Germinal center (tissue), 1 donor: Measurements from ENCODE around the gene PEX1.
"Not testable (repeated sequence)": the region's sequence is repeated elsewhere in the genome, so short reads cannot be mapped to it uniquely, and the experiment has no call there.

Source experiments
- DNase-seq: peaks from one replicate; pipeline ENCODE4 v3.0.0; 2012; ENCODE audit warnings: mixed read lengths, low spot score

Gene PEX1

DNA sequence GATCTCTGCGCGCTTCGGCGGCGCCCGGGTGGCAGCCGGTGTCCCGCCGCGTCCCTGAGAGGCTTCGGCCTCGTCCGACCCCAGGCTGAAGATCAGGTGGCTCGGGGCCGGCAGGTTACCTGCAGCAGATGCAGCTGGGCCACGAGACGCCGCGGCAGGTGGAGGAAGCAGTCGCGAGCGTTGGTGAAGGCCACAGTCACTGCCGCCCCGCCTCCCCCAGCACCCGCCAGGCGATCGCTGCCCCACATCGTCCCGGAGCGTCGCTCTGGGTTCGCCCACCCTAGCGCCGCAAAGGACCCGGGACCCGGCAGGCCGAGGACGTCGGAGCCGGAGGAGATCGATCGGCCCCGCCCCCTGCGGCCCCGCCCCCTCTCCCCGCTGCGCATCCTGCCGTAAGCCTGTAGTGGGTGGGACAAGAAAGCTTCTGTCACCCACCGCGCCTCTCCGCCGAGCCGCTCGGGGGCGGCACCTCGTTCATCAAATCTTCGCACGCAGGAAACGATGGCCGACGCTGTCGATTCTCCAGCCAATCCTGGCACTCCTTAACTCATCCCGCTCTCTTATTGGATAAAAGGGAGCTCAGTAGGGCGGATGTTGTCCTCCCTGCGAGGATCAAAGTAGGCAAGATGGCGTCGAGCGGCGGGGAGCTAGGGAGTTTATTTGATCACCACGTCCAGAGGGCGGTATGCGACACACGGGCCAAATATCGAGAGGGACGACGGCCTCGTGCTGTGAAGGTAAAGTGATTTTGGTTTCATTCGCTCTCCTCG lies at the start of gene PEX1, which contains the start of gene RBM48:
PEX1 (minus strand) TSS at position 333 of the 770 bp plus-strand sequence; CDS start at position 248, 85 bp downstream.
RBM48 (plus strand) TSS at position 608 of the 770 bp plus-strand sequence; CDS start at position 627, 19 bp downstream.
- DNase-seq: peak; percentile 96

DNA sequence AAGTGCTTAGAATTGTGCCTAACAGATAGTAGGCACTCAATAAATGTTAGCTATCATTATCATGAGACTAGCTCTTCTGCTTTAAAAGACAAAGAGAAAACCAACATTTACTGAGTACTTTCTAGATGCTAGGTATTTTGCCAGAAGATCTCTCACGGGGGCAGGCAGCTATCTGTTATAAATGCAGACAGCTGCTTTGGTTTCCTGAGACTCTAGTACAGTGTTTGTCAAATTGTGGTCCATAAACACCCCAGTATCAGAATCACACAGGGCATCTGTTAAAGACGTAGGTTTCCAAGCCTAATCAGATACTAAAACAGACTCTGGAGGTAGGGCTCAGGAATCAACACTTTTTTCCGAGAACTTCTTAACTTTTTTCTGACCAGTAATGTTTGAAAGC lies 48.0 kb upstream of the PEX1 start:
- DNase-seq: no peak

DNA sequence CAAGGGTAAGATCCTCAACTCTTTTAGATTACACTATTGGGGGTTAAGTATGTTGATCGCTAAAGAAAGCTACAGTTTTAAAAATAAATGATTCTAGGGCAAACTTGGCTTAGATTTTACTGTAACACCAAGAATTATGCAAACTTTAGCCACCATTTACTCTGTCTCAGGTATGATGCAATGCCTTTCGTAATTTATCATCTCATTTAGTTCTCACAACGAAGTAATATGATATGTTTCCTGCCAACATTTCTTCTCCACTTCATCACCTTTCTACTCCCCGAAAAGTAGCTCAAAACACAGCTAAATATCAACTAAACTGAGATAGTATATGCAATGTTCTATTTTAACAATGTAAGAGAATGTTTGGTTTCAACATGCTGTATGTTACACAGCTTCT lies 40.8 kb upstream of the PEX1 start:
- DNase-seq: no peak

DNA sequence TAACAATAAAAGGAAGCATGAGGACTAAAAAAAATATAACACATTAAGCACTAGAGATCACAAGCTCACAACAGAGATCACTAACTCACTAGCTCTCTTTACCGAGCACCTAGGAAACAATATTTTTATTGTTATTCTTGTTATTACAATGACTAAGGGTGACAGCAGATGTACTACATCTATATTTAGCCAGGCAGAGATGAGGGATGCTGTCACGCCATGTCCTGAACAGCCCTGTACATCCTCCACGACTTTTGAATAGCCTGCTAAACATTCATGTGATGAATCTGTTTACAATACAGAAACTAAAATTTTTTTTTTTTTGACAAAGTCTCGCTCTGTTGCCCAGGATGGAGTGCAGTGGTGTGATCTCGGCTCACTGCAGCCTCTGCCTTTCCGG lies 39.1 kb upstream of the PEX1 start:
- DNase-seq: no peak

DNA sequence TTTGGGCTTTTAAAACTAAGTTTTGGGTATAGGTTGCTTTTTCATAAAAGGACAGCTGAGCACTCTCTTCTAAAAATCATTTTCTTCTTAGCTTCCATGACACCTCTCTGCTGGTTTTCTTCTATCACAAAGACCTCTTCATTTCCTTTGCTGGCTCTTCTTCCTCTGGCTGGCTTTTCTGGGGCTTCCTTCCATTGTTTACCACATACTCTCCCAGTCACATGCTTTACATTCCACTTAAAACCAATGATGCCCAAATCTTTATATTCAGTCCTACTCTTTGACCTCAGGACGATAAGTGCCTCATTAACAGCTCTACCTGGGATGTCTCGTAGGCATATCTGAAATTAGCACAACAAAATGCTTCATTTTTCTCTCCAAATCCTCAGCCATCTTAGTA lies 35.0 kb upstream of the PEX1 start:
- DNase-seq: no peak

DNA sequence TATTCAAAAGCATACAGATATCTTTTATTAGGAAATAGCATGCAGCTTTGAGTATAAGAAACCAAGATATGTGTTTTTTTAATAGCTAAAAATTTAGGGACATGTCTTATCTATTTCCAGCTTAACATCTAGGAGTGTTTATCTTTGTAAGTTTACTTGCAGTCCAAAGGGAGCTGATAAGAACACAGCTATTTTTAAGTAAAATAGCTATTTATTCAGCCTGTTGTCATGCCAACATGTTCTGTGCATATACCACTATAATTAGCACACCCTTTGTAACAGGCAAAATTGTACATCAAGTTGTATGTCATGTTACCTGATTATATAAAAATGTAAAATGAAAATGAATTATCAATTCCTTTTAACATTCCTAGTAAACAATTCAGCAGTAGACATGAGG lies 32.3 kb upstream of the PEX1 start:
- DNase-seq: no peak

DNA sequence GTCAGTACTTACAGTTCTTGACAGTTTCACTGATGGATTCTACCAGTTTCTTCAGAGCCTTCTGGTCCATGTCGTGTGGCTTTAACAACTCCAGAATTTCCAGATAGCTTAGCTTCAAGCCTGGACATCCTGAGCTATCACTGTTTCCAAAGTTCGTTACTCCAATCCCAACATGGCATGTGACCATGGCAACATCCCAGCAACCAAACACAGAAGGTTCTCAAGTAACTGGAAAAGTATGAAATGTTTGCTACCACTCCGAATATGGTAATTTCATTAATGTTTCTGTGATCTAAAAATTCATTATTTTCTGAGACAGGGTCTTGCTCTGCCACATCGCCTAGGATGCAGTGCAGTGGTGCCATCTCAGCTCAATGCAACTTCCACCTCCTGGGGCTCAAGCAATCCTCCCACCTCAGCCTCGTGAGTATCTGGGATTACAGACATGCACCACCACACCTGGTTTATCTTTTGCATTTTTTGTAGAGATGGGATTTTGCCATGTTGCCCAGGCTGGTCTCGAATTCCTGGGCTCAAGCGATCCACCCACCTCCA lies 29.6 kb upstream of the PEX1 start:
- DNase-seq: no peak

DNA sequence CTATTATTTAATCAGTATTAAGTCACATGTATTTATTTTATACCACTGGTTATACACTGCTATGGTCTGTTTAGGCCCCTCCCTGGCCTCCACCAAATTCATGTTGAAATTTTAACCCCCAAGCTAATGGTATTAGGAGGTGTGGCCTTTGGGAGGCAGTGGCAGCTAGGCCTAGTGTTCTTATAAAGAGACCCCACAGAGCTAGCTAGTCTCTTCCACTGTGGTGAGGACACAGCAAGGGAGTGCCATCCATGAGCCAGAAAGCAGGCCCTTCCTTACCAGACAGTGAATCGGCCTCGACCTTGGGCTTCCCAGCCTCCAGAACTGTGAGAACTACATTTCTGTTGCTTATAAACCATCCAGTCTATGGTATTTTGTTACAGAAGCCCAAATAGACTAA lies 28.9 kb upstream of the PEX1 start:
- DNase-seq: no peak

DNA sequence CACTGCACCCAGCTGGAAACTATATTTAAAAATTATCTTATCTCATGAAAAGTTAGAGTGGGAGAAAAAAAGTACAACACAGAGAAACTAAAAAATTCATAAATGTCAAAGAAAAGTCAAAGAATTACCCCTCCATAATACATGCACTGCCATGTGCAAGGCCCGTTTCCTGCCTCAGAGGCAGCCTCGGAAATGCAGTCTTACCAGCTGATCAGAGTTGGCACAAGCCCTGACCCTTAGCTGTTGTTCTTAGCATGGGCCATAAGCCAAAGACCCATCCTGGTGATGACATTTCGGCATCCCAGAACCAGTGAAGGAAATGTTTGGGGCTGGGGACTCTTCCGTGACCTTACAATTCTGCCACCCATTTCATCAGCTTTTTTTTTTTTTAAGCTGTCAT lies 21.9 kb upstream of the PEX1 start:
- no peak for DNase-seq

DNA sequence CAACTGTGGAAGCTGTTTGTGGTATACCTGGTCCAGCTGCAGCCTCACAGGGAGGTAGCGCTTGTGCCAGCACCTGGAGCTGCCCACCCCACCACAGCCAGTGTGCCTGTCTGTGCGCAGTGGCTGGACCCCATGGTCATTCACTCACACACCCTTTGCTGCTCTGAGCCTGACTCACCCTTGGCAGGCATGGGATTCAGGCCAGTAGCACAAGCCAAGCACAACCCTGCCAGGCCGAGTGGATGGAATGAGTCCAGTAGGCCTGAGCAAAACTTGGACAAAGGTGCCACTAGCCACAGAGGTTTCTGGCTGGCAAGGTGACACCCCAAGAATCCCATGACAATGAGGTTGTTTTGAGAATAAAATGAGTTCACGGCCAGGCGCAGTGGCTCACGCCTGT lies 19.3 kb upstream of the PEX1 start:
- DNase-seq: no peak

DNA sequence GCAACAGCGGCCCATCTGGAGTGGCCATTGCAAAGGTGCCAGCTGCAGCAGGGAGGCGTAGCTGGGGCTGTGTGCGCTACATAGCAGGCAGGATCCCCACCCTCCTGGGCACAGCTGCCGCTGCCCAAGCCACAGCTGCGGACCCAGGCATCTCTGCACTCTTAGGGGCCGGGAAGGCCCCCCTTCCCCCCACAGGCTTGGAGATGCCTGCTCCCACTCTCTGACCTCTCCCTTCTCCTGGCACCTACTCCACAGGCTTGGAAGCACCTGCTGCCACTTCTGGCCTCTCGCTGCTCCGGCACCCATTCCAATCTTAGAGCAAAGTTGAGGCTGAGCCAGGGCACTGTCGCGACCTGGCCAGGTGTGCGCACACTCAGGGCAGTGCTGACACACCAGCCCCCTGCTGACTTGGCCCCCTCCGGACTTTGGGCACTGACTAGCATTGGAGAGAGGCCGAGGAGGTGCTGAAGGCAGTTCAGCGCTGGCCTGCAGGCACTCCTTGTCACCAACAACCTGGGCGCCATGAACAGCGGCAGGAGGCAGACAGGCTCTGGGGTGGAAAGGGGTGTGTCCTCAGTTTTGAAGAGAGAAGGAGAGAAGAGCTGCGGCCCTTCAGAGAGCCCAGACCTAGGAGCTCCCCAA lies 18.7 kb upstream of the PEX1 start:
- DNase-seq: no peak

DNA sequence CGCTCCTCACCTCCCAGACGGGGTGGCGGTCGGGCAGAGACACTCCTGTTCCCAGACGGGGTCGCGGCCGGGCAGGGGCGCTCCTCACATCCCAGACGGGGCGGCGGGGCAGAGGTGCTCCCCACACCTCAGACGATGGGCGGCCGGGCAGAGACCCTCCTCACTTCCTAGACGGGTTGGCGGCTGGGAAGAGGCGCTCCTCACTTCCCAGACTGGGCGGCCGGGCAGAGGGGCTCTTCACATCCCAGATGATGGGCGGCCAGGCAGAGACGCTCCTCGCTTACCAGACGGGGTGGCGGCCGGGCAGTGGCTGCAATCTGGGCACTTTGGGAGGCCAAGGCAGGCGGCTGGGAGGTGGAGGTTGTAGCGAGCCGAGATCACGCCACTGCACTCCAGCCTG lies 16.8 kb upstream of the PEX1 start:
- not testable (repeated sequence) for DNase-seq

DNA sequence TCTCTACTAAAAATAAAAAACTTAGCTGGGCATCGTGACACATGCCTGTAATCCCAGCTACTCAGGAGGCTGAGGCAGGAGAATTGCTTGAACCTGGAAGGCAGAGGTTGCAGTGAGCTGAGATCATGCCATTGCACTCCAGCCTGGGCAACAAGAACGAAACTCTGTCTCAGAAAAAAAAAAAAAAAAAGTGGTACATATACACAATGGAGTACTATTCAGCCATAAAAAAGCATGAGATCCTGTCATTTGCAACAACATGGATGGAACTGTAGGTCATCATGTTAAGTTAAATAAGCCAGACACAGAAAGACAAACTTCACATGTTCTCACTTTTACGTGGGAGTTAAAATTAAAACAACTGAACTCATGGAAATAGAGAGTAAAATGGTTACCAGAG lies 15.2 kb upstream of the PEX1 start:
- not testable (repeated sequence) for DNase-seq

DNA sequence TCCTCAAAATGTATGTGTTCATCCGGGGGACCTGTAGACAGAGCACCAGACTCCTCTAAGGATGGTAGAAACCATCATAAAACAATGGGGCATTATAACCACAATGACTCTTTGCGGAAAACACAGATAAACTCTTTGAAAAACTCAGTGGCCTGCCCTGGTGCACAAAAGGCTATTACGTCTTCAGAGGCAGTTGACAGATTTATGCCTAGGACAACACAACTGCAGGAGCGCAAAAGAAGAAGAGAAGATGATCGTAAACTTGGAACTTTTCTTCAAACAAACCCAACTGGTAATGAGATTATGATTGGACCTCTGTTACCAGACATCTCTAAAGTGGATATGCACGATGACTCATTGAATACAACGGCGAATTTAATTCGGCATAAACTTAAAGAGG lies 6.3 kb upstream of the PEX1 start:
- DNase-seq: no peak

DNA sequence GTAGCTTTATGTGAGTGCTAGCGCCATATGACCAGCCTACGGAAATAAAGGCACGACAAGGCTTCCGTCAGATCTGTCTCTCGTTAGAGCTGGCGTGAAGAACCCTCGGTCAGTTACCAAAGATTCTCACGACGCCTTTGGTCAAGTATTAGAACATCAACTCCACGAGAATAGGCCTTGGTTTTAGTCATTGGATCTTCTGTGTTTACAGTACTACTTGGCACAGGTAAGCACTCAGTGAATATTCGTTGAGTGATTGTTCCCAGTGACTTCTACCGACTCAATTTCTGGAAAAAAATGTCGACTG lies 591 bp upstream of the PEX1 start:
- DNase-seq: no peak

DNA sequence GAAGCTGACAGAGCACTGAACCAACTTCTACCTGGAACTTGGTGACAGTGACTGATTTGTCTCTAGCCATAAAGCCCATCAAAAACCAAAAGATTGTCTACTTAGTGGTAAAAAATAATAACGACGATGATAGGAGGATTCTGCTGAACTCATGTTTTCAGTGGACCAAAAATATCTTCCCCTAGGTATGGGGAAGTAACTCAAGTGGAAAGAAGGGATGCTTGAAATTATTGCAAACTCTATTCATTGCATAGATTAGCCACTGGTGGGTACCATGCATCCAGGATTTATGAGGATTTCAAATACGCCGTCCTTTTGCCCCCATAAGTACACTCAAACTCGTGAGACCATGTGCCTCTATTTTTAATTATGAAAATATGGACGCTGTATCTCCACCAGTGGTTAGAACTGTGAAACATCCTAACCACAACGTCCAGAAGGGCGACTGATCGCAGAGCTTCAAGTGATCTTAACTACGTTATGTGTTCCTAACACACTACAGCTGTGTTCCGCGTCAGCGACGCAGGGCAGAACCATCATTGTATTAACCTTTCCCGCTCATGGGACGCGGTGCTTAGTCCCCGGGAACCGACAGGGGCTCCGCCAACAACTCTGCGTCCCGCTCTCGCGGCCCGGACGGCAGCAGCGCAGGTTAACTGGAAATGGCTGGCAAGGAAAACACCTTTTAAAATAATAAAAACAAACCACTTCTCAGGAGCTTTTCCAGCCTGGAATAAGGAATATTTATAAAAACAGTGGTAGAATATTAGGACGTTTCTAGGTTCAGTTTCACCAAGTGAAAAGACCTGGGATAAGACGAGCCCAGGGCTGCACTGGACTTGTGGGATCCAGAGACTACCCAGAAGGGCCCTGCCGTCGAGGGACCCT lies 776 bp downstream of the PEX1 start:
- DNase-seq: peak; percentile 65

DNA sequence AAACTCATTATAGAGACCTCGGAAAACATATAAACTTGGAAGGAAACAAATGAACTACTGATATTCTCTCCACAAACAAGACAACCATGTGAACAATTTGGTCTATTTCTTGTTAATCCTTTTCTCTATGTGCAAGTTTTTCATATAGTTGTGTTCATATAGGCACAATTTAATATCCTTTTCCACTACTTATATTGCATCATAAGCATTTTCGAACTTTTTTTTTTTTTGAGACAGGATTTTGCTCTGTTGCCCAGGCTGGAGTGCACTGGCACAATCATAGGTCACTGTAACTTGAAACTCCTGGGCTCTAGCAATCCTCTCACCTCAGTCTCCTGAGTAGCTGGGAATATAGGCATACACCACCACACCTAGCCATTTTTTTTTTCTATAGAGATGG lies 5.2 kb downstream of the PEX1 start:
- no peak for DNase-seq

DNA sequence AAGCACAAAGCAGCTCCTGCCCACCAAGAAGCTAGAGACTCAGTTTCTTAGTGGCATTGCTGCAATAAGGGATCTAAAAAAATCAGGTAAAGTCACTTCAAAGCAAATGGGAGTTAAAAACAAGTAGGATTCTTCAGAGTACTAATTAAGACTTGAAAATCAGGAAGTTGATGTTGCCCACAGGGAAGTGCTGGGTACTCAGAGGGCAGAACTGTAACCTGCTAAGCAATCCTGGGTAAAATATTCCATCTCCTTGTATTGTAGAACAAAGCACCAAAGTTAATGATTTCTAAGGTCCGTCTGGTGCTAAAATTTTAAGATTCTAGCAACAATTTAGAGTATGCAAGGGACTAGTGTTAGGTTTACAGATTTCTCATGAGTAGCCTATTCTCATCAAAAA lies 8.3 kb downstream of the PEX1 start:
- no peak for DNase-seq

DNA sequence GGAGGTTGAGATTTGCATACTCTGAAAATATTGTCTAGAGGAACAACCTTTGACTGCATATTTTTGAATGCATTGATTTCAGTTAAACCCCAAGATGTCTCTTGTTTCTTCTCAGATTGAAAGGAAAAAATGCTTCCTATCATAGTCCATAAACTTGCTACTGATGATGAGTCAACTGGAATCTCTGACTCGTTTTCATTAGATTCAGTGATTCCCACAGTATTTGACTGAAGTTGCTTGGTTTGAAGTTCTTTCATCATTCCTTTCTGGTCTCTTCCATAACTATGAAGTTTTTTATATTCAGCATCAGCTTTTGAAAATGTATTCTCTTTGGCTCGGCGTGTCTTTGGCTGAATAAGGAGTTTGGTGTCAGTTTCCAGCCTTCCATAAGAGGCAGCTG lies 10.7 kb downstream of the PEX1 start:
- no peak for DNase-seq

DNA sequence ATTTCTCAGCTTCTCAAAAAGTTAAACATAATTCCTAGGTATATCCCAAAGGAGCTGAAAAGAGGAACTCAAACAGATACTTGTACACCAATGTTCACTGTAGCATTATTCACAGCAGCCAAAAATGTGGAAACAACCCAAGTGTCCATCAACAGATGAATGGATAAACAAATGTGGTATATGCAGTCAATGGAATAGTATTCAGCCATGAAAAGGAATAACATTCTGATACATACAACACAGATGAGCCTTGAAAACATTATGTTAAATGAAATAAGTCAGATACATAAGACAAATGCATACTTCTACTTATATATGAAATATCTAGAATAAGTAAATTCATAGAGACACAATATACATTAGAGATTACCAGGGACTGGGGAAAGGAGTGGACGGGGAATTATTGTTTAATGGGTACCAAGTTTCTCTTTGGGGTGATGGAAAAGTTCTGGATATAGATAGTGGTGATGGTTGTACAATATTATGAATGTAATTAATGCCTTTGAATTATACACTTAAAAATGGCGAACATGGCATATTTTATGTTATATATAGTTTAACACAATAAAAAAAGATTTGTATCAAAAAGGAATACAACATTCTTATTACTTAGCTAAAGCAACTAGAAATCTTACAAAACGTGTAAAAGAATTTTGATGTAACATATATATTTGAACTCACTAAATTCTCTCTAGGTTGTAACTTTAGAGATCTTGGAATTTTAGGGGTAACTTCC lies 15.0 kb downstream of the PEX1 start:
- DNase-seq: no peak

DNA sequence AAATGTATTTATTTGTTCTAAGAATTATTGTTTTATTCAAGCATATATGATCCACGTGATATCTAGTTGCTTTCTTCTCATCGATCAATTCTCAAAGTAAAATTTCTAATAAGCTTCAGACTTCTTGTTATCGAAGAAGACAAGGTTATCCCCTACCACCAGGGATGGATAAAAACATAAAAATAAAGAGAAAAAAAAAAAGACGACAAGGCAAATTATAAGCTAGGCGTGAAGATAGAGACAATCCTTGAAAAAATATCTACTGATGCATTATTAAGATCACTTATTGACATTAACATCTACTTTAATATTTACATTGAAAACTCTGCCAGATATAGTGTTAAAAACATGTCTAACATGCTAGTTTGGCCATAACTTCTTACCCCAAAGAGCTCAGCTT lies 19.4 kb downstream of the PEX1 start:
- no peak for DNase-seq

DNA sequence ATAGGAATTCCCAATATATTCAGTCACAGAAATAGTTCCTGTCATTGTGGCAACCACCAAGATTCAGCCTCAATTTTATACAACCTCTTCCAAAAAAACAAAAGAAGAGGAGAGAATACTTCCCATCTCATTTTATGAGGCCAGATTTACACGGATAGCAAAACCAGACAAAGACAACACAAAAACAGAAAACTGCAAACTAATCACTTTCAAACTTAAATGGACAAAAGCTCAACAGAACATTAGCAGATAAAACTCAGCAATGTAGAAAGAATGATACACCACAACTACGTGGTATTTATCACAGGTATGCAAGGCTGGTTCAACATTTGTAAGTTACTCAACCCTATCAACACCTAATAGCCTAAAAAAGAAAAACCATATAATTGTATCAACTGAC lies 22.0 kb downstream of the PEX1 start:
- no peak for DNase-seq
